ENCODE data around the gene ZNF664. TPM values are rescaled to one million over a fixed set of nuclear protein-coding genes. Genes with fewer than 3 reads are reported as not detected.
A peak's percentile ranks its signal among the peaks of the same experiment; 100 is the strongest.

The ZNF664 gene
- total and polyA plus RNA-seq, 9 of the 15 experiments (the other 6 are each of a cell fraction or from before 2014, with no cell fraction given), result 3.3 to 101 (median 63.6) TPM

DNA sequence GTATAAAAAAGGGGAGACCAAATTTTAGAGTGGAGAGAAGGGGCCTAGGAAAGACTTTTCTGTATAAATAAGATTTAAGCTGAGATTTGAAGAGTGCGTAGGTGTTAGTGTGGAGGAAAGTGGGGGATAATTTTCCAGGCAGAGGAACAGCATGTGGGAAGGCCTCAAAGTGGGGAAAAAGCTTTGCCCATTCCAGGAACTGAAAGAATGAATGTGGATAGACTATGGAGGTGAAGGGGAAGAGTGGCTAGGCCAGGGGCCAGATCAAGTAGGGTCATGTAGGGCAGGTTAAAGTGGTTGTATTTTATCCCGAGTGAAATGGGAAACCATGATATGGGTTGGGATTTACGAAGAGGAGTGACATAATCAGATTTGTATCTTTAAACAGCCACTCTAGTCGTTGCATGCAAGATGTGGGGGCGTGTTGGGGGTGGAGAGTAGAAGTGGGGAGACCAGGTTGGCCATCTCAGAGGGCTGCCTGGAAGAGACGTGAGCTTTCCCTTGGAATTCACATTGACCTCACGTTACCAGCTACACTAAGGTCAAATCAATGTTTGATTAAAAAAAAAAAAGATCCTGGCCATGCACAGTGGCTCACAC is 3.3 kb downstream of the ZNF664 start:
- Histone ChIP-seq H2AFZ (ENCODE audit: low read depth, low read length) (no peak overlapping the region), H3K9me3 (replicated peaks; ENCODE audit: control insufficient read depth, insufficient read depth, low read depth, low read length) (no peaks in the 10 kb centered on the region), H3K36me3 (ENCODE audit: control insufficient read depth, insufficient read depth, low read length) (peaks cover 28% of the 10 kb centered on the region; the same call in 2 of the 3 replicates), H3K4me2 (ENCODE audit: insufficient read depth, low read length) (no peak overlapping the region), H3K27ac (ENCODE audit: extremely low read depth, low read depth, low read length) (no peak overlapping the region), H3K9ac (ENCODE audit: insufficient read depth in 1 of 2, low read depth in 2 of 2, low read length in 2 of 2) (no peak overlapping the region), H3K27me3 (ENCODE audit: control insufficient read depth in 2 of 2, insufficient read depth in 2 of 2, low read length in 2 of 2) (no peaks in the 10 kb centered on the region), H3K79me2 (ENCODE audit: control insufficient read depth, insufficient read depth, low read length) (peaks cover 38% of the 10 kb centered on the region), H3K4me1 (replicated peaks in 1 of 2; ENCODE audit: control insufficient read depth in 2 of 2, insufficient read depth in 2 of 2, low read length in 2 of 2) (peaks cover 10 to 16% of the 10 kb centered on the region in 2 experiments; a peak in 2 of 5 replicates), H3K9me1 (ENCODE audit: control insufficient read depth, insufficient read depth, low read length) (peaks cover 2% of the 10 kb centered on the region), H4K20me1 (replicated peaks; ENCODE audit: control insufficient read depth, insufficient read depth, low read length) (no peaks in the 10 kb centered on the region), H3K4me3 (no peak overlapping the region)
- in situ Hi-C loops (cut with MboI), result no loop called here
- FAIRE-seq (no peak), ATAC-seq (no peak), DNase-seq (ENCODE audit: extremely low read depth in 1 of 4, low spot score in 3 of 4) (no peak)
- BruUV-seq (replicated peaks), result no TSS peak
- TF ChIP-seq, protein P1, sequence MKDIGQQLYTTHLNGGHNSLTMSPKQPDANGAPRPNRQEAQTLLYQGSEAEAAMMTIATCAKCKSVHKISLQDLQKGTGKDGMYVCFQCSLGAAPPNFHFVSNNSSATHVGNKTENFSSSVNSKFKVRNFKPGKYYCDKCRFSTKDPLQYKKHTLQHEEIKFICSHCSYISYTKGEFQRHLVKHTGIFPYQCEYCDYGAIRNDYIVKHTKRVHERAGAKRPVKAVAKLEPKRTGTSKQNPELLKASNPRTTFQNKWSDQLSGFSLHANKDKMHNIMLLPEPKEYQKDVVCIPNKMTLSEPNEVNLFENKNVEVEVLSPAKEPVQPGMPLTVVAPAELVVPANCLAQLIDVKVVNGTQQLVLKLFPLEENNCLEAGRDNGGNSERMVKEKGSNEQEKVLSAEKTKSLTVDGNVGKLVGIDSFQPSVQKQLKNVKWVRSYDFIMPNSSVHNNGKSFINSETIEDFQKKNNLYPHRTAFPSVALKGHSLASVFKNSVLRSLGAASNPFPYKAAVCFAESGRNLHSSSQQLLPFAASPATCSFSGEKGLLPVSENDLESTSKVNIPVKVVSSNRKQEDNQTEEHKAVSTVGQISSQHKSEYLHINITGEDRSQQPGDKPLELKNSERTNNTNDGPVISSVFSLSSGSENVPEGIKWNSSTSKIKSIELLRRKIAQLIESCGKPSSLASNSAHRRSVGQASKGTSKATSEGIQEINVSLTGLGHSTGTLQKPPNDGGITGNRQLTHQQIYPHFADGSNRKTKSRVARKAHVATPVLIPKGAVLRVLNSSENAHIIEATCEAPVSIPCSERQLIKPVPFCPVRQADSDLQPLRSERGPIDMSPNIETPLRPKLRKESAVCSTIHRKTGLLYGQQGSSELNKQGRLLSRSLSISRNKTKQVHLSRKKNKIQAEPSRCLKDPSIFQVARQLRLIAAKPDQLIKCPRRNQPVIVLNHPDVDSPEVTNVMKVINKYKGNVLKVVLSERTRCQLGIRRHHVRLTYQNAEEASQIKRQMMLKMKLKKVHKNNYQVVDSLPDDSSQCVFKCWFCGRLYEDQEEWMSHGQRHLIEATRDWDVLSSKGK (CRISPR knock-in tag; IDR thresholded peaks at IDR 0.05), result no peak
- no peak for TF ChIP-seq ZZZ3 (IDR thresholded peaks at IDR 0.05)
- no peak for TF ChIP-seq PHF20 (IDR thresholded peaks at IDR 0.05; ENCODE audit: partially characterized antibody)
- no peak for TF ChIP-seq TRIM24 (IDR thresholded peaks at IDR 0.05)
- TF ChIP-seq, protein P2, sequence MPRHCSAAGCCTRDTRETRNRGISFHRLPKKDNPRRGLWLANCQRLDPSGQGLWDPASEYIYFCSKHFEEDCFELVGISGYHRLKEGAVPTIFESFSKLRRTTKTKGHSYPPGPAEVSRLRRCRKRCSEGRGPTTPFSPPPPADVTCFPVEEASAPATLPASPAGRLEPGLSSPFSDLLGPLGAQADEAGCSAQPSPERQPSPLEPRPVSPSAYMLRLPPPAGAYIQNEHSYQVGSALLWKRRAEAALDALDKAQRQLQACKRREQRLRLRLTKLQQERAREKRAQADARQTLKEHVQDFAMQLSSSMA (CRISPR knock-in tag; IDR thresholded peaks at IDR 0.05), result no peak
- TF ChIP-seq MED1 (CRISPR knock-in tag; IDR thresholded peaks at IDR 0.05; ENCODE audit: borderline replicate concordance), result no peak
- TF ChIP-seq POLR3A (IDR thresholded peaks at IDR 0.05; ENCODE audit: borderline replicate concordance, extremely low read depth, insufficient read depth, insufficient read length), result no peak
- TF ChIP-seq KLF13 (tag; IDR thresholded peaks at IDR 0.05; ENCODE audit: borderline replicate concordance, low read depth), result no peak
- no peak for TF ChIP-seq PML (IDR thresholded peaks at IDR 0.05; ENCODE audit: low read length)
- 0 out of 4 replicates have a peak, but pooled peaks of 1 of the 2 experiments have one; percentile 27 for TF ChIP-seq KDM1A (IDR thresholded peaks at IDR 0.05)
- TF ChIP-seq NR1H2 (CRISPR knock-in tag; IDR thresholded peaks at IDR 0.05), result no peak
- TF ChIP-seq KAT2B (IDR thresholded peaks at IDR 0.05; ENCODE audit: low read depth, low read length), result no peak
- peak; percentile 62 for TF ChIP-seq EGR1 (conservative IDR thresholded peaks at IDR 0.05)
- TF ChIP-seq, protein P3, sequence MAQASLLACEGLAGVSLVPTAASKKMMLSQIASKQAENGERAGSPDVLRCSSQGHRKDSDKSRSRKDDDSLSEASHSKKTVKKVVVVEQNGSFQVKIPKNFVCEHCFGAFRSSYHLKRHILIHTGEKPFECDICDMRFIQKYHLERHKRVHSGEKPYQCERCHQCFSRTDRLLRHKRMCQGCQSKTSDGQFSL (CRISPR knock-in tag; IDR thresholded peaks at IDR 0.05), result no peak
- TF ChIP-seq, protein P3 (tag; IDR thresholded peaks at IDR 0.05), result no peak
- TF ChIP-seq ZFP36 (IDR thresholded peaks at IDR 0.05; ENCODE audit: low read depth, low read length, partially characterized antibody), result peak; percentile 47
- ChIA-PET POLR2A (interaction anchor here (1.3 to 1.8 kb wide), 2 partner anchors 15 to 22 kb away, joined by 6 to 7 read pairs; no protein-coding TSS in a partner anchor), CTCF (ENCODE audit: low intra/inter-chr PET ratio) (no interaction called here)
- intact Hi-C loops (cut with micrococcal nuclease), result no loop called here
- WGBS (ENCODE audit: insufficient coverage, low coverage, missing lambda C conversion rate), result 73% methylated on average over 7 of the region's 7 CpGs
